Activated T-cell treated with anti-CD3 and anti-CD28 coated beads, Interleukin-2, amount 50 U/mL, for 72 hours (primary cell): Measurements from ENCODE around the gene CTBP2. TPM values are rescaled to one million over a fixed set of nuclear protein-coding genes. Genes with fewer than 3 reads are reported as not detected.
"Not testable (repeated sequence)": the region's sequence is repeated elsewhere in the genome, so short reads cannot be mapped to it uniquely, and the experiment has no call there.

Source experiments
- ATAC-seq, 2 donors: fragments of 150-1000 bp; cut with Tn5 transposase; replicated peaks in 1 of 2; 2 replicates each; pipeline ENCODE4 v1.10.0; 2021; ENCODE audit warnings: moderate library complexity in 2 of 2, mild to moderate bottlenecking in 1 of 2
- DNase-seq, 2 donors: peaks; one replicate each; pipeline ENCODE4 v3.0.0; 2021 to 2022; ENCODE audit warnings: mixed read lengths in 1 of 2
- H3K27ac Mint-ChIP-seq: one replicate; pipeline ENCODE4 v1.8.0; 2022; ENCODE audit warnings: mild to moderate bottlenecking, moderate library complexity, mixed read lengths
- H3K27me3 Mint-ChIP-seq: one replicate; pipeline ENCODE4 v1.8.0; 2022; ENCODE audit warnings: low read depth, mixed read lengths
- H3K36me3 Mint-ChIP-seq, 2 donors: one replicate each; pipeline ENCODE4 v1.8.0; 2022; ENCODE audit warnings: mixed read lengths in 2 of 2, mild to moderate bottlenecking in 1 of 2; ENCODE audit not compliant: insufficient read depth in 2 of 2
- H3K4me1 Mint-ChIP-seq: one replicate; pipeline ENCODE4 v1.8.0; 2022; ENCODE audit warnings: low read depth, mixed read lengths
- H3K4me3 Mint-ChIP-seq, 2 donors: one replicate each; pipeline ENCODE4 v1.8.0; 2022; ENCODE audit warnings: mild to moderate bottlenecking in 2 of 2, mixed read lengths in 2 of 2, moderate library complexity in 2 of 2
- H3K9me3 Mint-ChIP-seq, 2 donors: one replicate each; pipeline ENCODE4 v1.8.0; 2022; ENCODE audit warnings: mixed read lengths in 2 of 2
- total RNA-seq, 2 donors: library from RNA; stranded (reverse); gene quantifications; one replicate each; pipeline ENCODE4 v1.2.3, GENCODE V29; 2022

Gene CTBP2
- total RNA-seq, 2 donors from 2014 or later = 0.72 to 2.5 TPM

GRCh38 chr10:125151170-125151552 lies 9.2 kb downstream of the CTBP2 start:
- ATAC-seq (no peak), DNase-seq (no peak)
- H3K9me3 Mint-ChIP-seq = no peaks in the 10 kb centered on the region
- no peaks in the 10 kb centered on the region for H3K36me3 Mint-ChIP-seq
- no peak overlapping the region for H3K27ac Mint-ChIP-seq
- H3K27me3 Mint-ChIP-seq = peaks cover 61% of the 10 kb centered on the region
- no peak overlapping the region for H3K4me3 Mint-ChIP-seq
- no peaks in the 10 kb centered on the region for H3K4me1 Mint-ChIP-seq

- not testable (repeated sequence) for ATAC-seq, H3K4me3 Mint-ChIP-seq
- H3K27me3 Mint-ChIP-seq = peaks cover 56% of the 10 kb centered on the region
Observed at GRCh38 chr10:125150376-125151083, 9.8 kb downstream of the CTBP2 start.

GRCh38 chr10:125149680-125150047 lies 10.7 kb downstream of the CTBP2 start:
- H3K27me3 Mint-ChIP-seq = peaks cover 47% of the 10 kb centered on the region
- H3K9me3 Mint-ChIP-seq = no peaks in the 10 kb centered on the region
- H3K27ac Mint-ChIP-seq = no peak overlapping the region

More at GRCh38 chr10:125150376-125151083, 9.8 kb downstream of the CTBP2 start:
- not testable (repeated sequence) for H3K36me3 Mint-ChIP-seq, H3K9me3 Mint-ChIP-seq, H3K4me1 Mint-ChIP-seq, DNase-seq, H3K27ac Mint-ChIP-seq

GRCh38 chr10:125149036-125149679 lies 11.2 kb downstream of the CTBP2 start:
- no peak overlapping the region for H3K4me3 Mint-ChIP-seq
- peaks cover 42% of the 10 kb centered on the region for H3K27me3 Mint-ChIP-seq
- H3K27ac Mint-ChIP-seq = no peak overlapping the region
- H3K36me3 Mint-ChIP-seq = no peaks in the 10 kb centered on the region
- ATAC-seq (no peak), DNase-seq (no peak)
- H3K9me3 Mint-ChIP-seq = no peaks in the 10 kb centered on the region
- H3K4me1 Mint-ChIP-seq = no peaks in the 10 kb centered on the region

More at GRCh38 chr10:125149680-125150047, 10.7 kb downstream of the CTBP2 start:
- Mint-ChIP-seq H3K4me1 (no peaks in the 10 kb centered on the region), H3K4me3 (no peak overlapping the region), H3K36me3 (no peaks in the 10 kb centered on the region)
- ATAC-seq (no peak), DNase-seq (no peak)

- ATAC-seq (no peak), DNase-seq (no peak)
- H3K9me3 Mint-ChIP-seq = no peaks in the 10 kb centered on the region
- no peaks in the 10 kb centered on the region for H3K4me1 Mint-ChIP-seq
- no peaks in the 10 kb centered on the region for H3K36me3 Mint-ChIP-seq
- H3K27ac Mint-ChIP-seq = no peak overlapping the region
- H3K4me3 Mint-ChIP-seq = no peak overlapping the region
- peaks cover 36% of the 10 kb centered on the region for H3K27me3 Mint-ChIP-seq
Observed at GRCh38 chr10:125148528-125148927, 11.8 kb downstream of the CTBP2 start.

GRCh38 chr10:125147971-125148439 lies 12.4 kb downstream of the CTBP2 start:
- Mint-ChIP-seq H3K4me3 (no peak overlapping the region), H3K27ac (no peak overlapping the region), H3K27me3 (peaks cover 30% of the 10 kb centered on the region), H3K4me1 (no peaks in the 10 kb centered on the region), H3K9me3 (no peaks in the 10 kb centered on the region), H3K36me3 (no peaks in the 10 kb centered on the region)
- no peak for DNase-seq
- no peak for ATAC-seq

GRCh38 chr10:125146791-125147579 lies 13.4 kb downstream of the CTBP2 start:
- H3K9me3 Mint-ChIP-seq = no peaks in the 10 kb centered on the region
- H3K27me3 Mint-ChIP-seq = peaks cover 22% of the 10 kb centered on the region
- no peaks in the 10 kb centered on the region for H3K36me3 Mint-ChIP-seq
- H3K4me3 Mint-ChIP-seq = no peak overlapping the region
- no peaks in the 10 kb centered on the region for H3K4me1 Mint-ChIP-seq
- DNase-seq = no peak
- ATAC-seq = no peak
- H3K27ac Mint-ChIP-seq = no peak overlapping the region

GRCh38 chr10:125145636-125146035 lies 14.7 kb downstream of the CTBP2 start:
- H3K27me3 Mint-ChIP-seq = peaks cover 22% of the 10 kb centered on the region
- DNase-seq (no peak), ATAC-seq (no peak)
- H3K27ac Mint-ChIP-seq = no peak overlapping the region
- no peak overlapping the region for H3K4me3 Mint-ChIP-seq
- no peaks in the 10 kb centered on the region for H3K36me3 Mint-ChIP-seq
- no peaks in the 10 kb centered on the region for H3K4me1 Mint-ChIP-seq
- no peaks in the 10 kb centered on the region for H3K9me3 Mint-ChIP-seq

- H3K4me1 Mint-ChIP-seq = no peaks in the 10 kb centered on the region
- no peak overlapping the region for H3K4me3 Mint-ChIP-seq
- H3K27me3 Mint-ChIP-seq = peaks cover 18% of the 10 kb centered on the region
- ATAC-seq (peak; percentile 38 to 41), DNase-seq (peak in 1 of 2 donors; percentile 14)
- H3K36me3 Mint-ChIP-seq = no peaks in the 10 kb centered on the region
- no peaks in the 10 kb centered on the region for H3K9me3 Mint-ChIP-seq
- H3K27ac Mint-ChIP-seq = no peak overlapping the region
Observed at GRCh38 chr10:125144693-125145623, 15.4 kb downstream of the CTBP2 start.

GRCh38 chr10:125144206-125144605 lies 16.2 kb downstream of the CTBP2 start:
- Mint-ChIP-seq H3K4me1 (no peaks in the 10 kb centered on the region), H3K9me3 (no peaks in the 10 kb centered on the region), H3K36me3 (no peaks in the 10 kb centered on the region), H3K27ac (no peak overlapping the region), H3K27me3 (peaks cover 17% of the 10 kb centered on the region), H3K4me3 (no peak overlapping the region)
- ATAC-seq = no peak
- DNase-seq = no peak

GRCh38 chr10:125142946-125143345 lies 17.4 kb downstream of the CTBP2 start:
- ATAC-seq (no peak), DNase-seq (no peak)
- no peaks in the 10 kb centered on the region for H3K9me3 Mint-ChIP-seq
- no peaks in the 10 kb centered on the region for H3K4me1 Mint-ChIP-seq
- no peaks in the 10 kb centered on the region for H3K36me3 Mint-ChIP-seq
- H3K27ac Mint-ChIP-seq = no peak overlapping the region
- no peak overlapping the region for H3K4me3 Mint-ChIP-seq
- H3K27me3 Mint-ChIP-seq = peaks cover 6% of the 10 kb centered on the region

- DNase-seq (no peak), ATAC-seq (no peak)
- H3K27me3 Mint-ChIP-seq = no peaks in the 10 kb centered on the region
- no peak overlapping the region for H3K4me3 Mint-ChIP-seq
- no peaks in the 10 kb centered on the region for H3K36me3 Mint-ChIP-seq
- no peak overlapping the region for H3K27ac Mint-ChIP-seq
- no peaks in the 10 kb centered on the region for H3K9me3 Mint-ChIP-seq
- H3K4me1 Mint-ChIP-seq = no peaks in the 10 kb centered on the region
Observed at GRCh38 chr10:125141860-125142484, 18.4 kb downstream of the CTBP2 start.
